HG03280 (cell line): ENCODE measurements around the gene TARBP2.
A peak's percentile ranks its signal among the peaks of the same experiment; 100 is the strongest.

Experiments
- ATAC-seq: cut with Tn5 transposase; IDR thresholded peaks from one replicate; pipeline ENCODE4 v1.9.1; 2021; ENCODE audit warnings: mild to moderate bottlenecking, moderate library complexity; ENCODE audit not compliant: unreplicated experiment

Gene TARBP2, protein sequence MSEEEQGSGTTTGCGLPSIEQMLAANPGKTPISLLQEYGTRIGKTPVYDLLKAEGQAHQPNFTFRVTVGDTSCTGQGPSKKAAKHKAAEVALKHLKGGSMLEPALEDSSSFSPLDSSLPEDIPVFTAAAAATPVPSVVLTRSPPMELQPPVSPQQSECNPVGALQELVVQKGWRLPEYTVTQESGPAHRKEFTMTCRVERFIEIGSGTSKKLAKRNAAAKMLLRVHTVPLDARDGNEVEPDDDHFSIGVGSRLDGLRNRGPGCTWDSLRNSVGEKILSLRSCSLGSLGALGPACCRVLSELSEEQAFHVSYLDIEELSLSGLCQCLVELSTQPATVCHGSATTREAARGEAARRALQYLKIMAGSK

DNA sequence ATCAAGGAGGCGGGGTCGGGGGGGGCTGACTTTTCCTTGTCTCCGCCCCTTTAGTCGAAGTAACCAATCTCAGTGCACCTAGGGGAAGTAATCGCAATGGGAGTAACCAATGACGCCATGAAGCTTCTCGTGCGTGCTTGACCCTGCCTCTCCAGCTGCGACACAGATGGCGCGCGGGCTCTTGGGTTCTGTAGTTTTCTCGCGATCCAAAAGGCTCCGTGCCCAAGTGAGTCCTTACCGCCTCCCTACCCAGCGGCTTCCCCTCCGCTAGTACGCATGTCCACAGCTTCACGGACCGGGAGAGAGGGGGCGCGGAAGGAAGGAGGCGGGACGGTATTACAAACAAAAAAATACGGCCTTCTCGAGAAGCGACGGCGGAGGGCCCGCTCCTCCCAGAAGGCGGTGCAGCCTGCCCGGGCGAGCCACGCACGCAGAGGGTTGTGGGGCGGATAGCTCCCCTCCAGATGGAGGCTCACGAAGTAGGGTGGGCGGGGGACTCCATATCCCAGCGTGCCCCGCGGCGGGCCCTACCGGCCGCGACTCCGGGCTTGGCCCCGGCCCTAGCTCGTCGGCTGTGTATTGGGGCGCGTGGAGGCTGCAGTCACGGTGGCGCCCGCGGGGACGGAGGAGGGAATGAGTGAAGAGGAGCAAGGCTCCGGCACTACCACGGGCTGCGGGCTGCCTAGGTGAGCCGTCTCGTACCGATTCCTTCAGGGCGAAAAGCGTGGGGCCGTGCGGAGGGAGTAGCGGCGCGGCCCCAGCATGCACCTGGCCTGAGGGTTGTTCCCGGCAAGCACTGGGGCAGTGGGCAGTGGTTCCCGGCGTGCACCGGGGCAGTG is at the start of gene TARBP2:
Gene TARBP2 (plus strand): TSS at position 508 of the 839 bp plus-strand sequence. CDS start 126 bp downstream, at position 634.
- peak; percentile 79 for ATAC-seq

DNA sequence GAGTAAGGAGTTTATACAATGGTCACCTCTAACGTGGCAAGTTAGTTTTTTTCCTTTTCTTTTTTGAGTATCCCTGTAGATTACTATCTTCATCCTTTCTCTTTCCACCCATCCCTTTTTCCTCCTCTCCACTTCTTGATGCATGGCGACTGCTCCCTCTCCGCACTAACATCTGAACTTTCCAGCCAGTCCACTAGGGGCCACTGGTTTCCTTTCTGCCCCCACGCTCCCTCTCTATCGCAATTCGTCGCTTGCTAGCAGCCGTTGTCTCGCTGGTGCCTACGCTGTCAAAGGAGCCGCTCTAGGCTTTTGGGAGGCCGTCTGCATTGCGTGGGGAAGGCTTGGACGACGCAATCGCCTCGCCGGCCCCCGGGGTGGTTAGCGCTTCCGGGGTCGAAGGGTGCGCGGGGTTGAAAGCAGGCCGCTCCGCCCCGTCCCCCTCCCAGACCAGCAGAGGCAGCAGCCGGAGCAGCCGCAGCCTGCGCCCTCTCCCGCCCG is 49.4 kb upstream of the TARBP2 start, which contains the start of gene PCBP2:
Gene PCBP2 (plus strand): TSS at position 442 of the 498 bp plus-strand sequence. CDS start 2,699 bp downstream, outside the sequence.
- peak; percentile 96 for ATAC-seq

DNA sequence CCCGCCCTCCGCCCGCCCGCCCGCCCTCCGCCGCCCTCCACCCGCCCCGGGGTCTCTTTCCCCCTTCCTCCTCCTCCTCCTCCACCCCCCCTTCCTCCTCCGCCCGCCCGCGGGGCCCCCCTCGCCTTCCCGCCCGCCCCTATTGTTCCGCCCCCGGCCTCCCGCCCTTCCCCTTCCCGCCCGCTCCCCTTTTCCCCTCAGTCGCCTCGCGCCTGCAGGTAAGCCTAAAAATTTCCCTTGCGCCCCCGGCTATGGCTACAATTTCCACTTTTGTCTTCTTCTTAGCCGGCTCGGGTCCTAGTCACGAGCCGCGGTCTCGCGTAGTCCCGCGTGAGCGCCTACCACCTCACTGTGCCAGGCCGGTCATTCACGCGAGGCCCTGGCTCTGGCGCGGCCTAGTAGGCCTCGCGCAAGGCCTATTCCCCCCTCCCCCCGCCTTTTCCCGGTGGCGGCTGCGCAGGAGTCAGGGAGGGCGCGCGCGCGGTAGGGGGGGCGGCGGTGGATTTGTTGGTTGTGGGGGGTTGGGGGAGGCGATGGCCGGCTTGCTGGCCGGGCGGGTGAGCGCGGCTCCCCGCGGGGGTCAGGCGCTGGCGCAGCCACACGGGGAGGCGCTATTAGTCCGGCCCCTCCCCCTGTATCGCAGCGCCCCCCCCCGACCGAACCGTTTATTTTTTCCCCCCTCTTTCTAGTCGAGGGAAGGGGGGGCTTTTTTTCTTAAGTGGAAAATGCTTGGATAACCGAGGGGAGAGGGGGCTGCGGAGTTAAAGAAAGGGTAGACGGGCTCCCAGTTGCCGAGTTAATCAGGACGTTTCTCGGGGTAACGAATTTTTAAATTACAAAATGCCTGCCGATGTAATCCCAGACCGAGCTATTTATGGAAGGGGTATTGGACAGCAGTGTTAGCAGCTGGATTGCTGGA is 48.7 kb upstream of the TARBP2 start:
- peak; percentile 35 for ATAC-seq

DNA sequence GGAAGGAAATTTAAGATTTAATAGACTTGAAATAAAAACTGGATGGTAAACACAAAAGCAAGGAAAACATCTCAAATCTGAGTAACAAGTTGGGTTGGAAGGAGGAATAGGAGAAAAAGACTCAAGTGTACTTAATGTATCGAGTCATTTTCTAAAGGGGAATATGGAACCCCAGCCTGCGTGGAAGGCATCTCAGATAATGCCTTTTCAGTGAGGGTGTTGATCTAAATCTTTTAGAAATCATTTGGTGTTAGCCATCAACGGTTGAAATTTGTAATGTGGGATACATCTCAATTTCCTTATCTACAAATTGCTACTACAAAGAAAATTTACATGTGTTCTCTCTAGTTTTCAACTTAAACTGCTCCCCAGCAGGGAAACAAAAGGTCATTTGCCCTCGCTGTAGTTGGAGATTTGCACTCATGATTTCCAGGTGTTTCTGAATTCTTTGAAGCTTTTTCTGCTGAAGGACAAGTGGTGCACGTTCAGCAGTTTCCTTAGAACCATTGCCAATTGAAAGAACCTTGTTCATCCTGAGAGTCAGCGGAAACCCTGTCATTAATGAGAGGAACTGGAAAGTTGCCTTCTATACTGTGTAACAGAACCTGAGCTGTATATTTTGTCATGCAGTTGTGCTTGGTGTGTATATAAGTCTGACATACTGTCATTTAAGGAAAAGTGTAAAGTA is 47.0 kb upstream of the TARBP2 start:
- ATAC-seq = no peak

DNA sequence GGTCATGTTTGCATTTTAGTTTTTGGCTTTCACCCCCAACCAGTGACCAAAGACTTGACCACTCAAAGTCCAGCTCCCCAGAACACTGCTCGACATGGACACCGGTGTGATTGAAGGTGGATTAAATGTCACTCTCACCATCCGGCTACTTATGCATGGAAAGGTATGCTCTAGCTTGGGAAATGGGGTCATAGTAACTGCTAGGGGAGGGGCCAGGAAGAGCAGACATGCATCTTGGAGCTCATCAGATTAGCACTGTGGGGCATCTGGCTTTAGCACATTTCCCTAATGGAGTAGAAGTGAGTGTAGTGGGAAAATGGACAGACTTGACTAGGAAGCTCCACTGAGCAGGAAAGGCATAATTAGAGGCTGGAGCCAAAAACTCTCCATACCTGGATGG is 46.4 kb upstream of the TARBP2 start:
- no peak for ATAC-seq

DNA sequence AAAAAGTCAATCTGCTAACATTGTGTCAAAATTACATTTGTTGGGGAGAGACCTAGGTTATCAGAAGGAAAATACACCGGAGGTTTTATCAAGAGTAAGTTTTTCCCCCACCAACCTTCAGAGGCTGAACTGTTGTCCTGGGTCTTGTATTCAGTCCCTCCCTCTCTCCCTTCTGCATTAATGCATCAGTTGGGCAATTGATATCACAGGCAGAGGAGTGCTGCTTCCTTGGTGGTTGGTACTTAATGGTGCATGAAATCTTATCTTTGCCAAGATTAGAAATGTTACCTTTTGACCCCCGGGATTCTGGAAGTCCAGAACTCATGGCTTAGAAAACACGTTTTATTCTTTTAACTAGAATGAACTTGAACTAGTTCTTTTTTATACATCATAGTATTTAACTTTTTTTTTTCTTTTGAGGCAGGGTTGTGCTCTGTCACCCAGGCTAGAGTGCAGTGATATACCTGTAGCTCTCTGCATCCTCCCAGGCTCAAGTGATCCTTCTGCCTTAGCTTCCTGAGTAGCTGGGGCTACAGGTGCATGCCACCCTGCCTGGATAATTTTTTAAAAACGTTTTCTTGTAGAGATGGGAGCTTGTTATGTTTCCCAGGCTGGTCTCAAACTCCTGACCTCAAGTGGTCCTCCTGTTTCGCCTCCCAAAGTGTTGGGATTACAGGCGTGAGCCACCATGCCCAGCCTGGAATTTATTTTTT is 44.3 kb upstream of the TARBP2 start:
- ATAC-seq = no peak

DNA sequence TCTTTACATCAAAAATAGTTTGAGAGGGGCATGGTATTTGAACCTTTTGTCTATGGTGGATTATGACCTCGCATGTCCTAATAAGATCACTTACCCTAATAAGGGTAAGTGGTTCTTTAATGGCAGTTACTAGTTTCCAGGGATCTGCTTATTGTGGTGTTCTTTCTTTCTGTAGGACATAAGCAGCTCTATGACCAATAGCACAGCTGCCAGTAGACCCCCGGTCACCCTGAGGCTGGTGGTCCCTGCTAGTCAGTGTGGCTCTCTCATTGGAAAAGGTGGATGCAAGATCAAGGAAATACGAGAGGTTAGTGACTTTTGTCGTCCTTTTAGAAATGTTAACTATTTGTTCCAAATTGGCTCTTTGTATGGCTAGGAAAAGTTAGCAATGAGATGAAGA is 42.0 kb upstream of the TARBP2 start:
- ATAC-seq = no peak

DNA sequence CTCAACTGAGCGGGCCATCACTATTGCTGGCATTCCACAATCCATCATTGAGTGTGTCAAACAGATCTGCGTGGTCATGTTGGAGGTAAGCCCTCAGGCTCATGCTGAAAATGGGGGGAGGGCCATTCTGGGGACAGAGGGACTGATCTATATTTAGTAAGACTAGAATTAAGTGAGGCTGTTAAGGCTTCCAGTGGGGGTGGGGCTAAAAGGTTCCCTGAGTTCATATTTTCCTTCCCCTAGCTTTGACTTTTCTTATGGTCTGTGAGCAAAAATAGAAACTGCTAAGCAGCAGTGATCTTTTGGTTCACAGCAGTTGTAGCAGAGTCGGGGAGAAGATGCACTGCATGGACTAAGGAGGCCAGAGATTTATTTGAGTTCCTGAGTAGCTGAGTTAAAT is 40.0 kb upstream of the TARBP2 start:
- ATAC-seq = no peak

DNA sequence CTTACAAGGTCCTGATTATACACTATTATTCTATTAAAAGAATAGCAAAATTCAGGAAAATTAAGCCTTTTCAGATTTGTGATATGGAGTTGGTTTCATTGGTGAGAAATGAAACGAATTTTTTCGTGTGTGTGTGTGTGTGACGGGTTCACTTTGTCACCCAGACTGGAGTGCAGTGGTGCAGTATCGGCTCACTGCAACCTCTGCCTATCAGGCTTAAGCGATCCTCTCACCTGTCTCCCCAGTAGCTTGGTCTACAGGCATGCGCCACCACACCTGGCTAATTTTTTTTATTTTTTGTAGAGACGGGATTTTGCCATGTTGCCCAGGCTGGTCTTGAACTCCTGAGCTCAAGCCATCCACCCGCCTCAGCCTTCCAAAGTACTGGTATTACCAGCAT is 39.5 kb upstream of the TARBP2 start:
- ATAC-seq = no peak

DNA sequence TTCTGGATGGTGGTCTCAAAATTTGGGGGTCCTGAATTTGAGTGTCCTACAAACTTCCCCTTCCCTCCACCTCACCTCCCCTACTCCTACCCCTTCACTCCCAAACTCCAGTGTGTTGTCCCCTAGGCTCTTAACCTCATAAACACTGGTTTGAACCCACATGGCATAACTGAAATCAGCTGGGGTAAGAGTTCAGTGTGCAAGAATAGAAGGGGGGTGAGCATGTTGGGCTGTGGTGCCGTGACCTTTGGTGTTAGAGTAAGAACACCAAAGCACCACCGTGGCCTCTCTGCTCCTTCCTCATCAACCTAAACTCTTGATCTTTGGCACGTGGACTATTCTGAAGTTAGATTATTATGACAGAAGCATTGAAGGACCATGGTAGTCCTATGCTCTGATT is 38.1 kb upstream of the TARBP2 start:
- no peak for ATAC-seq

DNA sequence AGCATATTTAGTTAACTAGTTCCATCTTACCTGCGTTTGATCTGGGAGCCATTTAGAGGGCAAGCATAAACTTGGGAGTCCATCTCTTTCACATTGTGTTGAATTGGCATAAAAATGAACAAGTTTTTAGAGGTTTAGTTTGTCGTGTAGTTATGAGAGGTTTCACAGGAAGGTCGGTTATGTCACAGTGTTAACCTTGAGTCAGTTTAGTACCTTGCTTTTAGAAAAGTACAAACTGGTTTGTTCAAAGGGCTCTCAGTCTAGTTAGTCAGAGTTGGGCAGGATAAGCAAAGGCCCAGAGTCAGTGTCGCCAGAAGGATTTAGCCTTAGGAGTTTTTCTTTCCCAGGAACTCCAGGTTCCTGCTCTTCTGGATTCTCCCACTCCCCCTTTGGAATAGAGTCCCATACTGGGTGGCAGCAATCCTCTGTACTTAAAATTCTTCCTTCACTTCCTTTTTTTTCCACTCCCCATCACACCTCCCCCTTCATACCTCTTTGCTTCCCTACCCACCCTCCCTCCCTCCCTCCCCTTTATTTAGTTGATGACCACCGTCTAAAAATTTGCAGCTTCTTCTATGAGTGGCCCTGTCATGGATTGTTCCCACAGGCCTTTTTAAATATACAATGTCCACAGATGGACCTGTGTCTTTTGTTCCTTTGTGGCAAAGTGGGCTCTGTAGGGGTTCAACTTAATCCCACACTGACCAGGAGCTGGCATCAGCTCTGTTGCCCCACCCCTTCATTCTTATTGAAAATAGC is 37.1 kb upstream of the TARBP2 start:
- ATAC-seq = no peak

DNA sequence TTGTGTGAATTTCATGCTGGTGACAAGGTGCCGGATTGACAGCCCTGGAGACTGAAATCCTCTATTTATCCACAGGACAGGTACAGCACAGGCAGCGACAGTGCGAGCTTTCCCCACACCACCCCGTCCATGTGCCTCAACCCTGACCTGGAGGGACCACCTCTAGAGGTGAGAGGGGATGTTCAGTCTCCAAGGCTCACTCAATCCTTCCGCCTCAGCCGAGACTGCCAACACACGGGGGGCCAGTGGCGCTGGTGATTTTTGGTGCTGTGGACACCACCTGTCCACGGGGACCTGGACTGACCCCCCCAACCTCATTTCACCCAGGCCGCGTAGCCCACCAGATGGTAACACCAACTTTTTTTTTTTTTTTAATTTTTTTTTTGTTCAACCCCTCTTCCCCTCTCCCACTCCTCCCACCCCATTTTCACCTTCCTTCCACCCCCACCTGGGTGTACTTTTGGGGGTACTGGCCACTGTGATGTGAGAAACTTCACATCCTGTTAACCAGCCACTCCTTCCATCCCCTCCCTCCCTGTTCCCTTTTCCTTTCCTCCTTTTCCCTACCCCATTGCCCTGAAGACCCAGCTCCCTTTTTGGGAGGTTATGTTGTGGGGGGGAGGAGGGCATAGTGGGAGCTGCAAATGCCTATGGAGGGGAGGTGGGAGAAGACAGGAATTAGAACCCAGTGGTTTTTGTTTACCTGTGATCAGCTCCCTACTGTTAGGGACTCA is 36.2 kb upstream of the TARBP2 start:
- no peak for ATAC-seq

DNA sequence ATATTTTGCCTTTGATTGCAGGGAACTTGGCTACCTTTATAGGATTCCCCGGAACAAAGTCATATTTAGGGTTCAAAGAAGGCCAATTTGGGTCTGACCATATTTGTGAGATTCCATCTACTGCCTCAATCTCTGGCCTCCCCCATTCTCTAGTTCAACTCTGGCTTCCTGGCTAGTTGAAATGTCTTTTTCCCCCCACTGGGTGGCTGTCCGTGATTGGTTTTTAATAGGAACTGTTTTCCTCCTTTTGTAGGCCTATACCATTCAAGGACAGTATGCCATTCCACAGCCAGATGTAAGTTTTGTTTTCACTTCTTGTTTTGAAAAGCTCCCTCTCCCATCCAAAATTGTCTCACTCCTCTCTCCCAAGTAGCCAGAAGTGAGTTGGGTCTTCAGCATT is 35.4 kb upstream of the TARBP2 start:
- ATAC-seq = no peak

DNA sequence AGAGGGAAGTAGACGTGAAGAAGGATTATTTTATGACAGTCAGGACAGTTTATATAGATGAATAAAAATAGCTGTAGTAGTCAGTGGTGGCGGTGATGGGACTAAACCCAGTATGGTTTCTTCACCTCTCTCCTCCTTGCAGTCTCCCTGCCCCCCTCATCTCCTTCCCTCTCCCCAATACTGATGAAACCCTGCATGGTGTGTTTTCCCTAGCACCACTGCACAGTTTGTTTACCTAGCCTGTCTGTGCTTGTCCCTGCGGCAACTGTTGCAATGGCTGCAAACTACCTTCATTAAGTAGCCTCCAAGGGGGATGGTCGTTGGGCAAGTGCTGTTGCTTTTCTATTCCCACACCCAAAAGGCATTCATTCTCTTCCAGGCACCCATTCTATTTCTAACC is 34.4 kb upstream of the TARBP2 start:
- no peak for ATAC-seq

DNA sequence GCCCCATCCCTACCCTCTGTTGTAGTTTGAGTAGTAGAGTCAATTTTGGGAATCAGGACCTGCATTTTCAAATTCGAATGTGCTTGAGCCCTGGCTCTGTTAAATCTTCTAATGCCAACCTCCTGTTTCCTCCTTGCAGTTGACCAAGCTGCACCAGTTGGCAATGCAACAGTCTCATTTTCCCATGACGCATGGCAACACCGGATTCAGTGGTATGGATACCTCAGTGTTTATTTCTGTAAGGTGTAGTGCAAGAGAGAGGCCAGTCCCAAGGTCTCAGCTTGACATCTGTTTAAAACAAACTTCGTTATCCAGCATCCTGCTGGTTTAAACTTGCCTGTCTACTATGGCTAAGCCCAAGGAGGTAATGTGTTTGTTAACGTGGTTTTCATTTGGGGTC is 34.0 kb upstream of the TARBP2 start:
- ATAC-seq = no peak

DNA sequence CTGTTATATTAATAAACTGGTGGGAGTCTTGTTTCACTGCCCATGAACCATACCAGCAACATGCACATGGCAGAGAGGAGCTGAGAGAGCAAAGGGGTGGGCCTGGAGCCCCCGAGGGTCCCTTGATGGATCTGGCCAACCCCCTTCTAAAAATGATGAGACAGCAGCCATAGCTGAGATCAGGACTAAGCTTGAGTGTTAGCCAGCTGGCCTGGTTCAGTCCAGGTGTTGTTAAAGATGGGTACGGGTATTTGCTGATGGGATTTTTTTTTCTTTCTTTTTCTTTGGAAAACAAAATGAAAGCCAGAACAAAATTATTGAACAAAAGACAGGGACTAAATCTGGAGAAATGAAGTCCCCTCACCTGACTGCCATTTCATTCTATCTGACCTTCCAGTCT is 33.2 kb upstream of the TARBP2 start:
- no peak for ATAC-seq

DNA sequence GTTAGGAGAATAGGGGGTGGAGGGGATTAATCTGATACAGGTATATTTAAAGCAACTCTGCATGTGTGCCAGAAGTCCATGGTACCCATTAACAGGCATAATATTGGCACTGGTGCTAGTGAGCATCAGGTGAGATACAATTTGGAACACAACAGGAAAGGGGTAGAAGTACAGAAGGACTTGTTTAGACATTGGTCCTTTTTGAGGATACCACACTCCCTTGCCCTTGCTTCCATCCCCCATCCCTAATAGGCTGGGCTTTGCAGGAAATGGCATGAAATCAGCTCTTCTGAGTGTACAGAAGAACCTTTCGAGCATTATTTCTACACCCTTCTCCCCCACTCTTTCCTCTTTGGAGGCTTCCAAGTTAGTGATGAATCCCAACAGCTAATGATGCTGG is 32.8 kb upstream of the TARBP2 start:
- ATAC-seq = no peak

DNA sequence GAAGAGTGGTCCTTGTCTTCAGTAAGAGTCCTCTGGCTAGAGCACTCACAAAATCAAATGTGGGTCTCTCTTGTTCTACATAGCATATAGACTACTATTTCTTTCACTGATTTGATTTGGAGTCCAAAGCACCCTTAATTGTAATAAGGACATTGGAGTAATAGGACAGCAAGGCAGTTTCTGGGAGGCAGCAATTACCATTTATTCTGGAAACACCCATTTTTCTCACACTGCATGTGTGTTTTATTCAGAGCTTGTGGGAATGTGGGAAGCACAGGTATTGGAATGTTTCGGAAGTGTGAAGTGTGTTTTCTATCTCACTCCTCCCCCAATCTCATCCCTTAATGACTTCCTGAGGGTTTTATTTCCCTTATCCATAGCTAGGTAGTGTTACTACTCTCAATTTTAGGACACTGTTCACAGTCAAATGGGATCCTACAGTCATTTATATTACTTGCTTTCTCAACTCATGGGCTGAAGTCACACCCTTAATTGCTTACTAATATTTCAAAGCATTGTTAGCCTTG is 29.0 kb upstream of the TARBP2 start:
- no peak for ATAC-seq
